HG03432 (cell line): ENCODE results near the gene TIGIT.
"Not testable (repeated sequence)": the region's sequence is repeated elsewhere in the genome, so short reads cannot be mapped to it uniquely, and the experiment has no call there.

Experiments used
- ATAC-seq: cut with Tn5 transposase; IDR thresholded peaks from one replicate; pipeline ENCODE4 v1.9.1; 2021; ENCODE audit warnings: mild to moderate bottlenecking, moderate library complexity; ENCODE audit not compliant: unreplicated experiment

The TIGIT gene

DNA sequence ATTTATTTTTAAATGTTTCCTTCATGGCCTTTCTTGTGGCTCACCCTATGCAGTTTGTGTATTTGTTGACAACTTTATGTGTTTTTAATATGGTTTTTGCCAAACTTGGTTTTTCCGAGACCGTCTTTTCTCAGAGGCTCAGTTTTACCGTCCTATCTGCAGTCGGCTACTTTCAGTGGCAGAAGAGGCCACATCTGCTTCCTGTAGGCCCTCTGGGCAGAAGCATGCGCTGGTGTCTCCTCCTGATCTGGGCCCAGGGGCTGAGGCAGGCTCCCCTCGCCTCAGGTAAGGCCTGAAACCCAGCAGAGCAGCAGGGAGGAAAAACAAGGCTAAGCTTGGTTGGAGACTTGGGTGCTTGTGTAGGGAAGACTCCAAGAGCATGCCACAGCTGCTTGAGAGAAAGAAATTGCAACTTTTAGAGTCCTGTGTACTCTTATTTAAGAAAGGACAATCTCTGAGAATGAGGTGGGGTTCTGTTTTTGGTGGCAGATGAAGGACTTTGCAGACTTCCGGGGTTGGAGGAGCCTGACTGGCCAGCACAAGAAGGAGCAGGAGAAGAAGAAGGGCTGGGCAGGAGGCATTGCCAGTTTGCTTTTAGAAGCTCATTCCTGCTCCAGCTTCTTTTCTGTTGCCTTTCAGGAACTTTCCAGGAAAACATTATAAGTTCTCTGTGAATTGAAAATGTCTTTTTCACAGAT is at the start of gene TIGIT:
Gene TIGIT, plus strand, starts transcription at position 191 of the 698 bp plus-strand sequence. Its CDS starts 34 bp downstream, at position 225.
- no peak for ATAC-seq

DNA sequence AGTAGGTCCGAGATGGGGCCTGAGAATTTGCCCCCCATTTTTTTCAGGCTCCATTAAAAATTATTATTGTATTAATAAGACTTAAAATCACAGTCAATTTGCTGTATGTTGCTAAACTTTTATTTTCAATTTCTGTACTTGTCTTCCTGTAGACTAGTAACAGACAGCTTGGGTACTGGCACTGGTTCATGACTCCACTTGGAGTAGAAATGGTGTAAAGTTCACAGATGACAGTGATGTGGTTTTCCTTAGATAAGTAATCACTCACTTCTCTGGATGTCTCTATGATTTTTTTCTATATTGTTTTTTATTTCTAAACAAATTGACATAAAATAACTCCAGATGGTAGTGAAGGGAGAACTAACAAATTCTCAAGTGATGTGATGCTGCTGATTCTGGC is 40.9 kb upstream of the TIGIT start:
- ATAC-seq = no peak

DNA sequence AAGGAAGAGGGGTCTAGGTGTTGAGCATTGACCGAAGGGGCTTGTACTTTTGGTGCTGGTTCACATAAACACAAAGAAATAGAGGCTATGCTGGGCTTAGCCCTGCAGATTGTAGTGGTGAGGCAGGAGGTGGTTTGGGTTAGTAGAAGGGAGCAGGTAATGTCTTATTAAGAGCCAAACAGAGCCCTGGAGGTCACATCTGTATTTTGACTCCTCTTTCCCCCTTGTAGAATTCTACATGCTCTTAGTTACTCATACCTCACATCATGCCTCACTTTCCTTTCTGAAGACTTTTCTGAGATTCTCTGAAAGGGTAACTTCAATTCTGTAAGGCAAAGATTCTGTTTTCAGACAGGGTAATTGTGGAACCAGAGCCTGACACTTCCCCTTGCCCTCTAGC is 40.3 kb upstream of the TIGIT start:
- no peak for ATAC-seq

DNA sequence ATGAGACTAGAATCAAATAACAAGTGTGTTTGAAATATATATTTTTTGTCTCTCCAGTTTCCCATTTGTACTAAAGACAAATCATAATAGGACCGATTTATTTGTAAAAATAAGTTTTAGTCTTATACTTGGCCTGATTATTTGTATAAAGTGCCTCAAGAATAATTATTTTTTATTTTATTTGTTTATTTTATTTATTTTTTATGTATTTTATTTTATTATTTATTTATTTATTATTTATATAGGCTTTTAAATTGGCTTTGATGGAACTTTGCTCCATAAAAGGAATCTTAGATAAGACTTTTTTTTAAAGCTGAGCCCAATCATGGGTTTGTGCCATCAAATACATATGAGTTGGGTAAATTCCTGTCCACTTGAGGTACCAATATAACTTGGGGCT is 34.3 kb upstream of the TIGIT start:
- no peak for ATAC-seq

DNA sequence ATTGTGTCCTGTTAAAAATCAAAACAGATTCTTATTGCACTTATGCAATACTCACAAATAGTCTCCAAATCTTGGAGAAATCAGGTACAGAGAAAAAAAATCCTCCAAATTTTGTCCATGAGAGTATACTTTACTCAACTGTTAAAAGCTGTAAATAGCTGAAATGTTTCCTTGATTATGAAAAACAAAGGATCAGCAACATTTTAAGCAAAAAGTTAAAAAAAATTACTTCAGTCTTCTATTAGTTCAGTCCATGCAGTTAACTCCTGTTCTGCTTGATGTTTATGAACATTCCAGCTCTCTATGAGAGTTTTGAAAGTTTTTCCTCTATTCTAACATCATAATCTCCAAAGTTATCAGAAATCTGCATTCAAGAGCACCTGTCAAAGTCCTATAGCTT is 33.7 kb upstream of the TIGIT start:
- ATAC-seq = no peak

DNA sequence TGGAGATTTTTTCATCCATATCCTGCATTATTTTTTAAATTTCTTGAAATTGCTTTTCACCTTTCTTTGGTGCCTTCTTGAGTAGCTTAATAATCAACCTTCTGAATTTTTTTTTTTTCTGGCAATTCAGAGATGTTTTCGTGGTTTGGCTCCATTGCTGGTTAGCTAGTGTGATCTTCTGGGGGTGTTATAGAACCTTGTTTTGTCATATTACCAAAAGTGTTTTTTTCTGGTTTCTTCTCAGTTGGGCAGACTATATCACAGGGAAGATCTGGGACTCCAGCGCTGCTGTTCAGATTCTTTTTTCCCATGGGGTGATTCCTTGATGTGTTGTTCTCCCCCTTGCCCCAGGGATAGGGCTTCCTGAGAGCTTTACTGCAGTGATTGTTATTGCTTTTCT is 23.8 kb upstream of the TIGIT start:
- ATAC-seq = no peak

DNA sequence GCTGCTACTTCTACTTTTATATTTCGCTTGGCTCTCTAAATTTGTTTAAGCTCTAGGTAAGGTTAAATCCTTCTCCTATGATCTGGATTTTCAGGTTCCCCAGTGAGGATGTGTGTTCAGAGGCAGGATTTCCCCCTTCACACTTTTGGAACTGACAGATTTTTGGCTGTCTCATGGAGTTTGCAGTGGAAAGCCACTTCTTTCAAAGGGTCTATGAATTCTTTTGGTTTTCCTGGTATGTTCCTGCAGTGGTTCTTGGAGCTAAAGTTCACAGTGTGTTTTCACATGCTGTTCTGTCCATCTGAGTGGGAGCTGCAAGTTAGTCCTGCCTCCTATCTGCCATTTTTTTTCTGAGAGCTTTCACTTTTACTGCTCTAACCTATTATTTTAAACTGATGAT is 21.6 kb upstream of the TIGIT start:
- ATAC-seq = no peak

DNA sequence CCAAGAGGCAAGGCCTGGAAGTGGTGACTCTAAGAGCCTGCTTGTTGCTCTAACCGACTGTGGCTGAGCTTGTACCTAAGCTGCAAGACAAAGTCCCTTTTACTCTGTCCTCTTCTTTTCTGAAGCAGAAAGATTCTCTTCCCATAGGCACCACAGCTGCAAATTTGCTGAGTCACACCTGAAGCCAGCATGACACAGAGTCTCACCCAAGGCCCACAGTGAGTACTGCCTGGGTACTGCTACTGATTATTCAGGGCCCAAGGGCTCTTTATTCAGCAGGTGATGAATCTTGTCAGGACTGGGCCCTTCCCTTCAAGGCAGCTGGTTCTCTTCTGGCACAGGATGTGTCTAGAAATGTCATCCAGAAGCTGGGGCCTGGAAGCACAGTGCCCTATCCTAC is 18.9 kb upstream of the TIGIT start:
- no peak for ATAC-seq

DNA sequence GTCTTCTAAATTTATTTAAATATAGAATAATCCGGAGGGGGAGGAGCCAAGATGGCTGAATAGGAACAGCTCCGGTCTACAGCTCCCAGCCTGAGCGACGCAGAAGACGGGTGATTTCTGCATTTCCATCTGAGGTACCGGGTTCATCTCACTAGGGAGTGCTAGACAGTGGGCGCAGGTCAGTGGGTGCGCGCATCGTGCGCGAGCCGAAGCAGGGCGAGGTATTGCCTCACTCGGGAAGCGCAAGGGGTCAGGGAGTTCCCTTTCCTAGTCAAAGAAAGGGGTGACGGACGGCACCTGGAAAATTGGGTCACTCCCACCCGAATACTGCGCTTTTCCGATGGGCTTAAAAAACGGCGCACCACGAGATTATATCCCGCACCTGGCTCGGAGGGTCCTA is 17.0 kb upstream of the TIGIT start:
- ATAC-seq = not testable (repeated sequence)

DNA sequence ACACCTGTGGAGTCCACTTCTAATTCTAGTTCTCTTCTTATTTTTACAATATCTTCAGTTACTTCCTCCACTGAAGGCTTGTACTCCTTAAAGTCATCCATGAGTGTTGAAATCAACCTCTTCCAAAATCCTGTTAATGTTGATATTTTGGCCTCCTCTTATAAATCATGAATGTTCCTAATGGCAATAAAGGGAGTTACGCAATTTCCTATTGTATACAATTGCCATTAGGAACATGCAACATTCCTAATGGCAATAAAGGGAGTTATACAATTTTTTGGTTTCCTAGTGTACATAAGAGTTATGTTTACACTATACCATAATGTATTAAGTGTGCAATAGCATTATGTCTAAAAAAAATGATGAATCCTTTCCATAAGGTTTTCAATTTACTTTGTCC is 9.2 kb upstream of the TIGIT start:
- no peak for ATAC-seq

DNA sequence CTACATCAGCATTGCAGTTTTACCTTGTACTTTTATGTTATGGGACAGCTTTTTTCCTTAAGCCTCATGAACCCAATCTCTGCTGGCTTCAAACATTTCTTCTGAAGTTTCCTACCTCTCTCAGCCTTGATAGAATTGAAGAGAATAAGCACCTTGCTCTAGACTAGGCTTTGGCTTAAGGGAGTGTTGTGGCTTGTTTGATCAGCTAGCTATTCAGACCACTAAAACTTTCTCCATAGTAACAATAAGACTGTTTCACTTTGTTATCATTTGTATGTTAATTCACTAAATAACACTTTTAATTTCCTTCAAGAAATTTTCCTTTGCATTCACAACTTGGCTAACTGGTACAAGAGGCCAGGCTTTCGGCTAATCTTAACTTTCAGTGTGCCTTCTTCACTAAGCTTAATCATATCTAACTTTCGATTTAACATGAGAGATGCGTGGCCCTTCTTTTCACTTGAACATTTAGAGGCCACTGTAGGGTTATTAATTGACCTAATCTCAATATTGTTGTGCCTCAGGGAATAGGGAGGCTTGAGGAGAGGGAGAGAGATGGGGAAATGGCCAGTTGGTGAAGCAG is 8.1 kb upstream of the TIGIT start:
- ATAC-seq = no peak

DNA sequence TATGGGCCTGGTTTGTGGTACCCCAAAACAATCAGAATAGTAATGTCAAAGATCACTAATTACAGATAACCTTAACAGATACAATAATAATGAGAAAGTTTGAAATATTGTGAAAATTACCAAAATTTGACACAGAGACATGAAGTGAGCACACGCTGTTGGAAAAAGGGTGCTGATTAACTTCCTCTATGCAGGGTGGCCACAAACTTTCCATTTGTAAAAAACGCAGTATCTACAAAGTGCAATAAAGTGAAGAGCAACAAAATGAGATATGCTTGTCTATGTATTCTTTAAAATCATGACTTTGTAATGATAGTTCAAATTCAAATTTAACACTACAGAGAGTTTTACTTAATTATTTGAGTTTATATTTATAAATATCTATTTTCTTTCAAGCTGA is 7.6 kb upstream of the TIGIT start:
- no peak for ATAC-seq

DNA sequence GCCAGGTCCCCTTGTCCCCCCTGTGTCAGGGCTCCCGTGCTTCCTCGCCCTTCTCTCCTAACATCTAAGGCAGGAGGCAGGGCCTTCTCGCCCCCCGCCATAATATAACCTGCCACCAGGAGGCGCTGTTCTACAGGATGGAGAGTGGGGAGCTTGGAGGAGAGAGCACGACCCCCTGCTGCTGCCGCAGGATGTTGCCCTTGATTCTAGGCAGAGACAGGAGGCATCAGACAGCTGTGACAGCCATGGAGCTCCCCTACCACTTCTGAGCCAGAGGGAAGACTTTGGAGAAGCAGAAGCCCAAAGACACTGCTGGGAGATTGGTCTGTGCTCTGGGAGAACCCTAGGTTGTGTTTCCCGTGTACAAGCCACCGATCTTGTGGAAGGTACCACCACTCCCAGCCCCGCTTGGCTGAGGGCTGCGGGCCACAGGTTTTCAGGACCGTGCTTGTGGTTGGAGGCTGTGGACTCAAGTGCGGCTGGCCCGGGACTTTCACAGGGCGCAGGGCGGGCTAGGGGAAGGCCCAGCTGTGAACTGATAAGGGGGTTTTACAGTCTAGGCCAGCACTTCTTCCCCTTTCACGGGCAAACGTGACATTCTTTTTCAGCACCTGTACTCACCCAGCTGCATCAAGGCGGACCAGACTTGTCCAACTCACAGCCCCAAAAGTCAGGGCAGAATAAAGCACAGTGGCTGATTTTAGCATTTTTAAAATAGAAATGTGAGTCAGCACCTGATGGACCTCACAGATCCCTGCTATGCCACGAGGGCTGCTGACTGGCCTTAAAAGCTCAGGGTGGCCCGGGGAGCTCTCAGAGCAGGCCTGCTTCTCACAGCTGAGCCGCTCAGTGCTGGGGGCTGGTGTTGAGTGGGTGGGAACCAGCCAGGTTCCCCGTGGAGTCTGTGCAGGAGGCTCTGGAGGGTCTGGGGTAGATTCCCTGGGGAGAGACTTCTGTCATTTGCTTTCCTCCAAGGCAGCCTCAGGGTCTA is 2.6 kb upstream of the TIGIT start:
- ATAC-seq = peak; percentile 92

DNA sequence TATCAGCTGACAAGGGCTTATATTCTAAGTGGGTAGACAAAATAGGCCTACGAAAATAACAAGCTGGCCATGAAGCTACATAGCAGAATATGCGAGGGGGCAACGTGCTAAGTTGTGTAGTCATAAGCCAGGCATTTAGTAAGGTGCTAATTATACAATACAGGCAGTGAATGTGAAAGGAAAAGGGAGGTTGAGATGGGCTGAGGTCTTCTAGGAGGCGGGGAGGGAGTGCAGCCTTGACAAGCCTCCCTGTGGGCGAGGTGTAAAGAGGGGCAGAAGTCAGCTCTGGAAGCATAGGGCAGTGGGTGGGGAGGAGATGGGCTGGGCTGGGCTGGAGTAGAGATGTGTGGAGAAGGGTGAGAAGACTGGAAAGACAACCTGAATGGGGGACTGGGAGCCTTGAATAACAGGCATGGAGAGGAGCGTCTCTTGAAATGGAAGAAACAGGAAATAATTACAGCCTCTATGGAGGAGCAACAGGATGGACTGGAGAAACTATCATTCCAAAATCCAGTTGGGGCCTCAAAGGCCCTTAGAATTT is 1.2 kb downstream of the TIGIT start:
- no peak for ATAC-seq

DNA sequence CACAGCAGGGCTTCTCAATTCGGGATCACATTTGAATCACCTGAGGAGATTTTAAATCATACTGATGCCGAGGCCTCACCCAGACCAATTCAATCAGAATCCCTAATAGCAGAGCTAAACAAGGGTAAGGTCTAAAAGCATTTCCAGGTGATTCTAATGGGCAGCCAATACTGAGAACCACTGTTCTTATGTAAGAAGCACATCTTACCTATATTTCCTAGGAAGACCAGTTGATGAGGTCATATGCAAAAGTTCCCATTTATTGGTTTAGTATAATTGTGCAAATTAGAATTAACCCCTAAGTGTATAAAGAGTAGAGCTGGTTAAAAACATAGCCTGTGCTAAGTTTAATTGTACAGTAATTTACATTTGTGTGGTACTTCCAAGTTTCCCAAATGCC is 2.1 kb downstream of the TIGIT start:
- no peak for ATAC-seq

DNA sequence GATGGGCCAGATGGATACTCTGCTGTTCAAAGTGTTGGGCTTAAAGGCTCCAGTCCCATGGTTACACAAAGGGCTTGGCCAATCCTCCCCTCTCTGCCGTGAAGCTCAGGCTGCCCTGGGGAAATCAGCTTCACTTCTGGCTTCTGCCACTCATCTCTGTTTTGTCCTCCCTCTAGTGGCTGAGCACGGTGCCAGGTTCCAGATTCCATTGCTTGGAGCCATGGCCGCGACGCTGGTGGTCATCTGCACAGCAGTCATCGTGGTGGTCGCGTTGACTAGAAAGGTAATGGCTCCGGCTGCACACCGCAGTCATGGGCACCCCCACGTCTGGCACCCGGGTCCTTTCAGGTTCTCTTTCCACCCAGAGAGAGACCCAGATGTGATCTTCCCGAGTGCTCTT is 5.6 kb downstream of the TIGIT start:
- ATAC-seq = peak; percentile 53

DNA sequence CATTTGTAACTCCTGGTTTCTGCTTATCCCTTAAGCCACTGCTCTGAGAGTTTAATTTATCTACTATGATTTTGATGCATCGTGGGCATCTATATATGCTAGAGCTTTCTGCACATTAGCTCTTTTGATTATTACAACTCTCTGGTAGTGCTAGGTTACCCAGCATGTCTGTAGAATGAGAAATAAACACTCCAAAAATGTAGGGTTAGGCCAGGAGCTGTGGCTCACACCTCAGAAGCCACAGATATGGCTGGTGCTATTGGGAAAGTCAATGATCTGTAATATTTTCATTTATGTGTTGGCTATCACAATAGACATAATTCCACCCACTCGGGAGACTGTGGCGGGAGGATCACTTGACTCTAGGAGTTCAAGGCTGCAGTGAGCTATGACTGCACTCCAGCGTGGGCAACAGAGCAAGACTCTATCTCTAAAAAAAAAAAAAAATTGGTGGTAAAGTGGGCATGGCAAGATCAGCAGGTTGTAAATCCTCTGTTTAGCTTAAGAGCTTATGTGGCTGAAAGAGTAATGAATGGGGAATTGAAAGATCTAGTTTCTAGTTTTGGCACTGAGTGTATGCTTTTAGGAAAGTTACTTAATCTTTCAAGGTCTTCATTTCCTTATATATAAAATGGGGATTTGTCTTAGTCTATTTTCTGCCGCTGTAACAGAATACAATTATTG is 6.3 kb downstream of the TIGIT start:
- no peak for ATAC-seq

DNA sequence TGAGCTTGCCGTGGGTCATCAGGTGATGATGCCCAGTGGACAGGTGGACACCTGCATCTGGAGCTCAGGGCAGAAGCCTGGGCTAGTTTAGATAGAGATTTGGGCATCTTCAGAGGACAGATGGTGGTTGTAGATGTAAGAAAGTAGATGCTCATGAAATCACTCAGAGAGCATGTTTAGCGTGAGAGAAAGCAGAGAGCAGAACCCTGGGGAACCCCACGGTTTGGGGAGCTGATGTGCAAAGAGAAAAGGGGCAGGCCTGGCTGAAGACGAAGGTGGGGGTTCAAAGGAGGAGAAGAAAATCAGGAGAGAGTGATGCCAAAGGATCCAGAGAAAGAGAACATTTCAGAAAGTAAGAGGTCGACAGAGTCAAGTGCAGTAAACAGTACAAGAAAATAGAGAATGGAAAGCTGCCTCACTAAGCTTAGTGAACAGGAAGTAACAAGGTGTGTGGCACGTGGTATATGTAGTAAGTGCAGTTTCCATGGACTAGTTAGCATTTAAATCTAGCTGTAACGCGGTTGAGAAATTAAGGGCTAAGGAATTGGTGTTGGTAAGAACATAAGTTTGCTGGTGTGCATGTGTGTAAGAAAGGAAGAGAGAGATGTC is 13.5 kb downstream of the TIGIT start:
- ATAC-seq = peak; percentile 49

DNA sequence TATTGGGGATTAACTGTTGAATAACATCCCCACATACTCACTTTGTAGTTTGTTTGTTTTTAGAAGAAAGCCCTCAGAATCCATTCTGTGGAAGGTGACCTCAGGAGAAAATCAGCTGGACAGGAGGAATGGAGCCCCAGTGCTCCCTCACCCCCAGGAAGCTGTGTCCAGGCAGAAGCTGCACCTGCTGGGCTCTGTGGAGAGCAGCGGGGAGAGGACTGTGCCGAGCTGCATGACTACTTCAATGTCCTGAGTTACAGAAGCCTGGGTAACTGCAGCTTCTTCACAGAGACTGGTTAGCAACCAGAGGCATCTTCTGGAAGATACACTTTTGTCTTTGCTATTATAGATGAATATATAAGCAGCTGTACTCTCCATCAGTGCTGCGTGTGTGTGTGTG is 14.0 kb downstream of the TIGIT start:
- ATAC-seq = no peak

DNA sequence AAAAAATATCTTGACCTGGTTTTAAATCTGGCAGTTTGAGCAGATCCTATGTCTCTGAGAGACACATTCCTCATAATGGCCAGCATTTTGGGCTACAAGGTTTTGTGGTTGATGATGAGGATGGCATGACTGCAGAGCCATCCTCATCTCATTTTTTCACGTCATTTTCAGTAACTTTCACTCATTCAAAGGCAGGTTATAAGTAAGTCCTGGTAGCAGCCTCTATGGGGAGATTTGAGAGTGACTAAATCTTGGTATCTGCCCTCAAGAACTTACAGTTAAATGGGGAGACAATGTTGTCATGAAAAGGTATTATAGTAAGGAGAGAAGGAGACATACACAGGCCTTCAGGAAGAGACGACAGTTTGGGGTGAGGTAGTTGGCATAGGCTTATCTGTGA is 14.5 kb downstream of the TIGIT start:
- ATAC-seq = peak; percentile 22
